Esophagus muscularis mucosa (tissue), 4 donors: Measurements from ENCODE around the gene TP53.

Experiments
- EP300 ChIP-seq: sonication (generic); formaldehyde crosslinking; IDR thresholded peaks from one replicate; pipeline ENCODE4 v1.6.1; 2017; ENCODE audit warnings: antibody characterized with exemption
- POLR2A ChIP-seq: fragments of 450-650 bp; IDR thresholded peaks from one replicate; pipeline ENCODE4 v1.6.1; 2017; ENCODE audit warnings: antibody characterized with exemption, moderate library complexity, mild to moderate bottlenecking, low read depth
- POLR2AphosphoS5 ChIP-seq, 2 donors: sonication (generic); formaldehyde crosslinking; IDR thresholded peaks; one replicate each; pipeline ENCODE4 v1.6.1; 2017; ENCODE audit warnings: antibody characterized with exemption in 2 of 2
- TF ChIP-seq, protein P1 (sequence below), 3 experiments: fragments of 200-600 bp in 2 of 3; fragments of 450-650 bp in 1 of 3; sonication (generic) in 2 of 3; IDR thresholded peaks; one replicate each; pipeline ENCODE4 v1.5.1; 2017 to 2019; ENCODE audit warnings: antibody characterized with exemption in 3 of 3, mild to moderate bottlenecking in 2 of 3, moderate library complexity in 1 of 3

DNA sequence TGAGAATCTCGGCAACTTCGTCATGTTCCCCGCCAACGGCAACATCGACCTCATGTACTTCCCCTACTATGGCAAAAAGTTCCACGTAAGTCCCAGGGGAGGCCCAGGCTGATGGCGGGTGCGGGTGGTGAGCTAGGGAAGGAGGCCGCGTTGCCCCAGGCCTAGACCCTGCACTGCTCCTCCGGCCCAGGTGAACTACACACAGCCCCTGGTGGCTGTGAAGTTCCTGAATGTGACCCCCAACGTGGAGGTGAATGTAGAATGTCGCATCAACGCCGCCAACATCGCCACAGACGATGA lies 31.8 kb downstream of the TP53 start:
- TF ChIP-seq, protein P1, sequence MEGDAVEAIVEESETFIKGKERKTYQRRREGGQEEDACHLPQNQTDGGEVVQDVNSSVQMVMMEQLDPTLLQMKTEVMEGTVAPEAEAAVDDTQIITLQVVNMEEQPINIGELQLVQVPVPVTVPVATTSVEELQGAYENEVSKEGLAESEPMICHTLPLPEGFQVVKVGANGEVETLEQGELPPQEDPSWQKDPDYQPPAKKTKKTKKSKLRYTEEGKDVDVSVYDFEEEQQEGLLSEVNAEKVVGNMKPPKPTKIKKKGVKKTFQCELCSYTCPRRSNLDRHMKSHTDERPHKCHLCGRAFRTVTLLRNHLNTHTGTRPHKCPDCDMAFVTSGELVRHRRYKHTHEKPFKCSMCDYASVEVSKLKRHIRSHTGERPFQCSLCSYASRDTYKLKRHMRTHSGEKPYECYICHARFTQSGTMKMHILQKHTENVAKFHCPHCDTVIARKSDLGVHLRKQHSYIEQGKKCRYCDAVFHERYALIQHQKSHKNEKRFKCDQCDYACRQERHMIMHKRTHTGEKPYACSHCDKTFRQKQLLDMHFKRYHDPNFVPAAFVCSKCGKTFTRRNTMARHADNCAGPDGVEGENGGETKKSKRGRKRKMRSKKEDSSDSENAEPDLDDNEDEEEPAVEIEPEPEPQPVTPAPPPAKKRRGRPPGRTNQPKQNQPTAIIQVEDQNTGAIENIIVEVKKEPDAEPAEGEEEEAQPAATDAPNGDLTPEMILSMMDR (IDR thresholded peaks at IDR 0.05): no peak
- TF ChIP-seq EP300 (no peak), POLR2AphosphoS5 (IDR thresholded peaks at IDR 0.05) (no peak), POLR2A (no peak)
